ENCODE data around the gene LY6G5B. TPM values are rescaled to one million over a fixed set of nuclear protein-coding genes. Genes with fewer than 3 reads are reported as not detected.

The LY6G5B gene
- total RNA-seq, 1 experiment from 2014 or later = 14.4 TPM

- peaks cover 7% of the 10 kb centered on the region for H3K4me1 Mint-ChIP-seq (ENCODE audit: insufficient read depth, unreplicated experiment)
- ChIA-PET POLR2A (interaction anchor here (0.8 to 2.1 kb wide), 3 partner anchors 9 to 28 kb away, joined by 3 to 7 read pairs (median 5); partner anchors contain the start of genes ABHD16A and MSH5), CTCF (interaction anchor here (0.5 to 2.1 kb wide), 3 partner anchors 17 to 1090 kb away, joined by 3 to 7 read pairs (median 3); no protein-coding TSS in a partner anchor)
- intact Hi-C loops (cut with micrococcal nuclease) = no loop called here
- BruUV-seq (replicated peaks) = no TSS peak
- H3K27me3 Mint-ChIP-seq (ENCODE audit: insufficient read depth, unreplicated experiment) = no peaks in the 10 kb centered on the region
- no peak overlapping the region for H3K4me3 Mint-ChIP-seq (ENCODE audit: unreplicated experiment)
- peak; percentile 18 for DNase-seq (ENCODE audit: unreplicated experiment)
- no peaks in the 10 kb centered on the region for H3K36me3 Mint-ChIP-seq (ENCODE audit: insufficient read depth, unreplicated experiment)
- H3K27ac Mint-ChIP-seq (ENCODE audit: low read depth, unreplicated experiment) = no peak overlapping the region
- no peaks in the 10 kb centered on the region for H3K9me3 Mint-ChIP-seq (ENCODE audit: unreplicated experiment)
- TF ChIP-seq CTCF (IDR thresholded peaks at IDR 0.05; ENCODE audit: unreplicated experiment) = no peak
Observed at GRCh38 chr6:31711233-31711632, 41.5 kb downstream of the LY6G5B start.

DNA sequence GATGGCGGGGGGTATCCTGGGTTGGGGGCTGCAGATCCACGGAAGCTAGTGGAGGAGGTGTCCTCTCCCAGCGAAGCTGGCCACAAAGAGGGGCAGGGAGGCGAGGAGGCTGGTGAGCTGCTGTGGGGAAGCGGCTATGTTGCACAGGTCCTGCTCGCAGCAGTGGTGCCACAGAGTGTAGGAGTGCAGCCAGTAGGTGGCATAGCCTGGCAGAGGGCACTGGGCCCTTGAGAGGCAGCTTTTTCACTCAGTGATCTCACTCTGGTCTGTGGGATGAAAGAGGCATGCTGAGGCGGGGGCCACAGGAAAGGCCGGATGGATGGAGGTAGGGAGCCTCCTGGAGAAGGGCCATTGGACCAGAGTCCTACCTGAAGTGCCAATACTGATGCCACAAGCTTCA lies 42.5 kb downstream of the LY6G5B start:
- Mint-ChIP-seq H3K27me3 (ENCODE audit: insufficient read depth, unreplicated experiment) (no peaks in the 10 kb centered on the region), H3K9me3 (ENCODE audit: unreplicated experiment) (no peaks in the 10 kb centered on the region), H3K4me3 (ENCODE audit: unreplicated experiment) (no peak overlapping the region), H3K4me1 (ENCODE audit: insufficient read depth, unreplicated experiment) (peaks cover 7% of the 10 kb centered on the region), H3K27ac (ENCODE audit: low read depth, unreplicated experiment) (no peak overlapping the region), H3K36me3 (ENCODE audit: insufficient read depth, unreplicated experiment) (no peaks in the 10 kb centered on the region)
- ChIA-PET CTCF (interaction anchor here (0.5 to 2.1 kb wide), 6 partner anchors 10 to 152 kb away, joined by 3 to 7 read pairs (median 4); no protein-coding TSS in a partner anchor), POLR2A (interaction anchor here (0.7 to 2.1 kb wide), 3 partner anchors 10 to 153 kb away, joined by 3 to 5 read pairs (median 3); partner anchors contain the start of genes ABHD16A and HSPA1B)
- DNase-seq (ENCODE audit: unreplicated experiment) = peak; percentile 23
- intact Hi-C loops (cut with micrococcal nuclease) = no loop called here
- no TSS peak for BruUV-seq (replicated peaks)
- TF ChIP-seq CTCF (IDR thresholded peaks at IDR 0.05; ENCODE audit: unreplicated experiment) = no peak

- H3K27ac Mint-ChIP-seq (ENCODE audit: low read depth, unreplicated experiment) = no peak overlapping the region
- H3K36me3 Mint-ChIP-seq (ENCODE audit: insufficient read depth, unreplicated experiment) = no peaks in the 10 kb centered on the region
- CTCF ChIA-PET = interaction anchor here (0.5 to 1.5 kb wide), 3 partner anchors 16 to 81 kb away, joined by 4 to 5 read pairs (median 4); partner anchors contain the start of gene DDAH2
Observed at GRCh38 chr6:31713465-31713864, 43.7 kb downstream of the LY6G5B start.

More at GRCh38 chr6:31713465-31713864, 43.7 kb downstream of the LY6G5B start:
- Mint-ChIP-seq H3K4me3 (ENCODE audit: unreplicated experiment) (no peak overlapping the region), H3K4me1 (ENCODE audit: insufficient read depth, unreplicated experiment) (peaks cover 12% of the 10 kb centered on the region), H3K9me3 (ENCODE audit: unreplicated experiment) (no peaks in the 10 kb centered on the region), H3K27me3 (ENCODE audit: insufficient read depth, unreplicated experiment) (no peaks in the 10 kb centered on the region)
- TF ChIP-seq CTCF (IDR thresholded peaks at IDR 0.05; ENCODE audit: unreplicated experiment) = no peak
- intact Hi-C loops (cut with micrococcal nuclease) = no loop called here
- DNase-seq (ENCODE audit: unreplicated experiment) = no peak
- BruUV-seq (replicated peaks) = no TSS peak
- POLR2A ChIA-PET = interaction anchor here (0.5 to 2.1 kb wide), 3 partner anchors 10 to 49 kb away, joined by 3 to 8 read pairs (median 5); partner anchors contain the start of genes ABHD16A and GPANK1
